Activated CD8-positive, alpha-beta T cell treated with anti-CD3 and anti-CD28 coated beads for 36 hours (primary cell): ENCODE measurements around the gene LEMD1. TPM values are rescaled to one million over a fixed set of nuclear protein-coding genes. Genes with fewer than 3 reads are reported as not detected.

Source experiments
- ATAC-seq: fragments of 200-7000 bp; cut with Tn5 transposase; one replicate; pipeline ENCODE4 v1.10.0; 2021; ENCODE audit warnings: mild to moderate bottlenecking, moderate library complexity
- CTCF ChIA-PET: fragments of 350-600 bp; sonication (Branson Sonifier 250); formaldehyde crosslinking; loops from one replicate; lab custom pipeline; 2021; ENCODE audit warnings: antibody characterized with exemption; lab: Charles Lee
- POLR2A ChIA-PET: fragments of 350-600 bp; sonication (Branson Sonifier 250); formaldehyde crosslinking; loops from one replicate; lab custom pipeline; 2021; ENCODE audit warnings: antibody characterized with exemption; lab: Charles Lee
- DNase-seq: peaks from one replicate; pipeline ENCODE4 v3.0.0-alpha.2; 2020
- H3K27ac Mint-ChIP-seq: one replicate; pipeline ENCODE4 v1.8.0; 2021; ENCODE audit warnings: mild to moderate bottlenecking, mixed read lengths
- H3K27me3 Mint-ChIP-seq: one replicate; pipeline ENCODE4 v1.8.0; 2021; ENCODE audit warnings: mixed read lengths
- H3K36me3 Mint-ChIP-seq: one replicate; pipeline ENCODE4 v1.8.0; 2021; ENCODE audit warnings: low read depth, mixed read lengths
- H3K4me1 Mint-ChIP-seq: one replicate; pipeline ENCODE4 v1.8.0; 2021; ENCODE audit warnings: low read depth, mixed read lengths
- H3K4me3 Mint-ChIP-seq: one replicate; pipeline ENCODE4 v1.8.0; 2021; ENCODE audit warnings: mild to moderate bottlenecking, moderate library complexity, mixed read lengths
- H3K9me3 Mint-ChIP-seq: one replicate; pipeline ENCODE4 v1.8.0; 2021; ENCODE audit warnings: mixed read lengths
- intact Hi-C: fragments of 100-400 bp; cut with micrococcal nuclease; formaldehyde crosslinking; loops from one replicate; pipeline ENCODE4 v1.10.0; 2022
- microRNA-seq: library from miRNA; unstranded; fragments of <30 nt; microRNA quantifications from one replicate; pipeline ENCODE4 v1.2.0, GENCODE V29; 2022; ENCODE audit warnings: borderline microRNAs expressed, borderline replicate concordance
- total RNA-seq, 2 experiments: library from RNA; stranded (reverse); gene quantifications; one replicate each; pipeline ENCODE4 v1.2.3, GENCODE V29; 2021
- TF ChIP-seq, protein P1 (sequence below): fragments of 200-600 bp; IDR thresholded peaks from one replicate; pipeline ENCODE4 v1.8.0; 2022; ENCODE audit warnings: antibody characterized with exemption, mild to moderate bottlenecking

The LEMD1 gene
- total RNA-seq, 2 experiments from 2014 or later = 0.58 to 0.81 TPM

DNA sequence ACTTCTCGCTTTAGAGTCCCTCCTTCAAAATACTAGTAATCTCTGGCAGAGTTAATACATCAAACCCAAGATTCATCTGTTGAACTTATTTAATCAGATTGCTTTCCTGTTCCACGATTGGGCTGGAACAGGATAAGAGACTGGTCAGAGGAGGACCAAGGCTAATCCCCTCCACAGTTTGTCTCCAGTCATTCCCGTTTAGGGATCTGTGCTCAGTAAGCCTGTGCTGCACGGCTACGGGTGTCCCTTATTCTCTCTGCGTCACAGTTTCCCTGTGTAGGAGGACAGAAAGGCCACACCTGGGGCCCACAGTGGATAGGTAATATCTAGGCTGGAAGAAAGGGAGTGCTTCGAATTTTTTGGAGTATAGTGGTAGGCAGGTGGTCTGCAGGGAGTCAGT is 83.8 kb downstream of the LEMD1 start:
- TF ChIP-seq, protein P1, sequence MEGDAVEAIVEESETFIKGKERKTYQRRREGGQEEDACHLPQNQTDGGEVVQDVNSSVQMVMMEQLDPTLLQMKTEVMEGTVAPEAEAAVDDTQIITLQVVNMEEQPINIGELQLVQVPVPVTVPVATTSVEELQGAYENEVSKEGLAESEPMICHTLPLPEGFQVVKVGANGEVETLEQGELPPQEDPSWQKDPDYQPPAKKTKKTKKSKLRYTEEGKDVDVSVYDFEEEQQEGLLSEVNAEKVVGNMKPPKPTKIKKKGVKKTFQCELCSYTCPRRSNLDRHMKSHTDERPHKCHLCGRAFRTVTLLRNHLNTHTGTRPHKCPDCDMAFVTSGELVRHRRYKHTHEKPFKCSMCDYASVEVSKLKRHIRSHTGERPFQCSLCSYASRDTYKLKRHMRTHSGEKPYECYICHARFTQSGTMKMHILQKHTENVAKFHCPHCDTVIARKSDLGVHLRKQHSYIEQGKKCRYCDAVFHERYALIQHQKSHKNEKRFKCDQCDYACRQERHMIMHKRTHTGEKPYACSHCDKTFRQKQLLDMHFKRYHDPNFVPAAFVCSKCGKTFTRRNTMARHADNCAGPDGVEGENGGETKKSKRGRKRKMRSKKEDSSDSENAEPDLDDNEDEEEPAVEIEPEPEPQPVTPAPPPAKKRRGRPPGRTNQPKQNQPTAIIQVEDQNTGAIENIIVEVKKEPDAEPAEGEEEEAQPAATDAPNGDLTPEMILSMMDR = no peak
- intact Hi-C loops = no loop called here
- Mint-ChIP-seq H3K9me3 (no peaks in the 10 kb centered on the region), H3K27me3 (peaks cover 20% of the 10 kb centered on the region), H3K27ac (no peak overlapping the region), H3K4me1 (peaks cover 6% of the 10 kb centered on the region), H3K36me3 (no peaks in the 10 kb centered on the region), H3K4me3 (no peak overlapping the region)
- ATAC-seq (no peak), DNase-seq (no peak)
- POLR2A ChIA-PET = no interaction called here
- CTCF ChIA-PET = interaction anchor here (2.3 to 29.5 kb wide), 8 partner anchors 12 to 186 kb away, joined by 6 to 1285 read pairs (median 46); partner anchors contain the start of genes KLHDC8A and NUAK2

DNA sequence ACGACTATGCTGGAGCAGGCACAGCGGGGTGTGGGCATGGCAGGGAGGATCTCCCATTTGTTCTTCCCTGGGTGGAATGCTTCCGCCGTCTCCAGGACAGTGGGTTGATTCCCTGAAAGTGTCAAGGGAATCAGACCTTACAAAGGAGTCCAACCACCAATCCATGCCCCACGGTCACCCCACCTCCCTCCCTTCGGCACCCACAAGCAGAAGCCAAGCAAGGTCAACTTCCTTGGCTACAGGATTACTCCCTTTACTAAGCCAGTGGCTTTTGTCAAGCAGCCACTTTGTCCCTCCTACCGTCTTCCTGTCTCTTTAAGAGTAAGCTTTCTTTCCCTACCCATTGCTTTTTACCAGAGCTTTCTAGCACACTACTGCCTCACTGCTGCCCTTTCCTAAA is 84.4 kb downstream of the LEMD1 start:
- TF ChIP-seq, protein P1 = no peak
- DNase-seq (no peak), ATAC-seq (no peak)
- Mint-ChIP-seq H3K27me3 (peaks cover 14% of the 10 kb centered on the region), H3K4me3 (no peak overlapping the region), H3K9me3 (no peaks in the 10 kb centered on the region), H3K27ac (no peak overlapping the region), H3K4me1 (peaks cover 6% of the 10 kb centered on the region), H3K36me3 (no peaks in the 10 kb centered on the region)
- CTCF ChIA-PET = interaction anchor here (0.9 to 29.5 kb wide), 14 partner anchors 8 to 186 kb away, joined by 3 to 1285 read pairs (median 18); partner anchors contain the start of genes KLHDC8A and NUAK2
- intact Hi-C loops = no loop called here
- POLR2A ChIA-PET = no interaction called here

DNA sequence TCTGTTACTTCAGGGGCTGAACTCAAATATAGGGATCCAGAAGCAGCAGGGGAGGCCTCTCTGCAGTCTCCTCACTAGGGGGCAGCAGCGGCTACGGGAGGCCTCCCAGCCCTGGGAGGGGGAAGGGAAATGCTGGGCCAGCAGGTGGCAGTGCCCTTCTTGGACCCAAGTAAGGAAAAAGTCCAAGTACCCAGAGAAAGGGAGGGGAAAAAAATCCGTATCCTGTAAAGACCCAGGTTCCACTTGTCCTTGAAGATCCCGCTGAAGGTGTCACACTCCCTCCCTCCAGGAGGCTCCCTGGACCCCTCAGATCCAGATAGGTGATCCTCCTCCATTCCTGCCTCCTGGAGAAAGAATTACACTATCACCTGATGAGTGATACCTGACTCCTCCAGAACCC is 86.2 kb downstream of the LEMD1 start:
- peak; percentile 92 for ATAC-seq
- H3K27me3 Mint-ChIP-seq = peaks cover 6% of the 10 kb centered on the region
- TF ChIP-seq, protein P1 = peak; percentile 98
- peaks cover 6% of the 10 kb centered on the region for H3K4me1 Mint-ChIP-seq
- H3K9me3 Mint-ChIP-seq = no peaks in the 10 kb centered on the region
- ChIA-PET CTCF (interaction anchor here (0.6 to 29.5 kb wide), 44 partner anchors 9 to 213 kb away, joined by 3 to 1285 read pairs (median 4); partner anchors contain the start of genes KLHDC8A, NUAK2 and TMCC2), POLR2A (interaction anchor here (1.2 to 1.3 kb wide), 2 partner anchors 14 to 15 kb away, joined by 3 read pairs; no protein-coding TSS in a partner anchor)
- intact Hi-C loops = no loop called here
- DNase-seq = peak; percentile 84
- H3K27ac Mint-ChIP-seq = no peak overlapping the region
- no peak overlapping the region for H3K4me3 Mint-ChIP-seq
- H3K36me3 Mint-ChIP-seq = no peaks in the 10 kb centered on the region

DNA sequence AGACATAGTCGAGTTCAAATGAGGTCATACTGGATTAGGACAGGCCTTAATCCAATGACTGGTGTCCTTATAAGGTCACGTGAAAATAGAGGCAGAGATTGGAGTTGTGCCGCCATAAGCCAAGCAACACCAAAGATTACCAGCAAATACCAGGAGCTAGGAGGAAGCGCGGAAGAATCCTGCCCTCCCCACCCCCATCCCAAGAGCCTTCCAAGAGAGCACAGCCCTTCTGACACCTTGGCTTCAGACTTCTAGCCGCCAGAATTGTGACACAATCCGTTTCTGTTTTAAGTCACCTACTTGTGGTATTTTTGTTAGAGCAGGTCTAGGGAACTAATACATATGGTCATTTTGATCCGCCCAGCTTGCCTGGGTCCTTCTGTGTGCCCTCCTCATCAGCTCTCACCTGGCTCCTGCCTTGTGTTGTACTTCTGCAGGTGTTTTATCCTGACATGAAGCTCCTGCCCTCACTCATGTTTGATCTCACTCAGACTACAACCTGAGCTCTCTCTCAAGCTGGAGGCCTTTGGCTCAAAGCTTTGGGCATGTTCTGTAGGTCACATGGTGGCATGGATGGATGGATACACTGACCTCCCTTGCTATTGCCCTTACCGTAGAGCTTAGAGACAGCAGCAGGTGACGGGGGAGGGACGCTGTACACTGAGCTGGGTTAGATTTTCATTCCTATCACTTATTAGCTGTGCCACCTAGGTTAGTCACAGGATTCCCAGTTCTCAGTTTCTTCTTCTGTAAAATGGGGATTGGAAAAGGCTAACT is 89.7 kb downstream of the LEMD1 start:
- intact Hi-C loops = no loop called here
- Mint-ChIP-seq H3K4me1 (no peaks in the 10 kb centered on the region), H3K27me3 (peaks cover 2% of the 10 kb centered on the region), H3K9me3 (no peaks in the 10 kb centered on the region), H3K4me3 (no peak overlapping the region), H3K27ac (no peak overlapping the region), H3K36me3 (no peaks in the 10 kb centered on the region)
- TF ChIP-seq, protein P1 = no peak
- DNase-seq (no peak), ATAC-seq (no peak)
- ChIA-PET CTCF (interaction anchor here (1.1 to 29.5 kb wide), 4 partner anchors 22 to 192 kb away, joined by 3 to 1285 read pairs (median 33); partner anchors contain the start of gene KLHDC8A), POLR2A (interaction anchor here (0.5 kb wide), 1 partner anchor 11 kb away, joined by 3 read pairs; the partner anchor contains the start of gene NUAK2)

Small RNAs within 50 kb of the gene (microRNA-seq; reads per million reads assigned to microRNA genes)
- gene MIR135B = 6.7 reads per million, percentile 25 among the genes with 10 or more reads in this experiment

Other genes with a start within 250 kb of the LEMD1 start
- gene DSTYK, start 210.4 kb downstream of the LEMD1 start, total RNA-seq = 10 to 100 TPM; 10.0 to 10.7 TPM
- gene TMCC2, start 194.1 kb downstream of the LEMD1 start, total RNA-seq = 1 to 10 TPM; 6.6 to 7.1 TPM
- 1 to 10 TPM; 1.9 TPM for gene NUAK2, start 100.3 kb downstream of the LEMD1 start, total RNA-seq
- gene KLHDC8A, start 65.1 kb downstream of the LEMD1 start, total RNA-seq = not detected
- gene BLACAT1, start 34.0 kb upstream of the LEMD1 start, total RNA-seq = under 1 TPM in 1 of 2 experiments, not detected in 1; 0.13 TPM
- gene CDK18, start 82.6 kb upstream of the LEMD1 start, total RNA-seq = 10 to 100 TPM in 1 of 2 experiments, 1 to 10 TPM in 1; 8.4 to 10.4 TPM
- 10 to 100 TPM; 61.5 to 62.1 TPM for gene ELK4, start 210.0 kb upstream of the LEMD1 start, total RNA-seq